ENCODE measurements around the gene ARHGAP12.

The ARHGAP12 gene

DNA sequence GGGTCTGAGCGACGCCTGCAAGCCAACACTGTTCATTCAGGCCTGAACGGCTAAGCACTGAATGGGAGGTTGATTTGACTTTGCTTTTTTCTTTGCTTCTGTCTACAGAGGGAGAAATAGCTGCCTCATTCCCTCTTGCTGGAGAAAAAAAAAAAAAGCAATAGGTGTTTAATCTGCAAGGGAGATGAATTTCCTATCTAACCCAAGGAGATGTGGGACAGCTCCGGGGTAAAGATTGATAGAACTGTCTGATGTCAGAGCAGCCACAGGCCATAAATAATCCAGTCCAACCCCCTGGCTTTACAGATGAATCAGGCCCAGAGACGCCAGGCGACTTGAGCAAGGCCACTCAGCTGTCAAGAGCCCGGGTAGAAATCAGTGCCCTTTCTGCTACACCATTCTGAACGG lies 168.0 kb downstream of the ARHGAP12 start:
- TF ChIP-seq EZH2 (IDR thresholded peaks at IDR 0.05; ENCODE audit: borderline replicate concordance, low read depth, low read length, severe bottlenecking) = no peak
- H3K4me2 ChIP-seq (ENCODE audit: insufficient read depth, low read length) = peak overlapping the region; percentile 78
- peaks cover 16% of the 10 kb centered on the region for H3K4me1 ChIP-seq (ENCODE audit: insufficient read depth, low read length)
- H2AFZ ChIP-seq (ENCODE audit: low read depth, low read length) = peak overlapping the region; percentile 86
- H3K79me2 ChIP-seq (ENCODE audit: insufficient read depth, low read length) = no peaks in the 10 kb centered on the region
- H3K9me3 ChIP-seq (ENCODE audit: insufficient read depth, low read length, severe bottlenecking) = no peaks in the 10 kb centered on the region
- no peaks in the 10 kb centered on the region for H3K27me3 ChIP-seq (ENCODE audit: insufficient read depth, low read length, poor library complexity)
- H4K20me1 ChIP-seq (ENCODE audit: insufficient read depth, low read length) = no peaks in the 10 kb centered on the region
- H3K9ac ChIP-seq (ENCODE audit: low read depth, low read length) = peak overlapping the region; percentile 54
- peak overlapping the region; percentile 4 to 57; a peak in 3 of 4 replicates for H3K4me3 ChIP-seq (ENCODE audit: low read depth in 1 of 2, low read length in 2 of 2)
- ATAC-seq (ENCODE audit: insufficient read depth, low read depth) = no peak
- H3K36me3 ChIP-seq (ENCODE audit: insufficient read depth, low read length) = no peaks in the 10 kb centered on the region
- DNase-seq = no peak
- peak overlapping the region; percentile 78 for H3K27ac ChIP-seq (ENCODE audit: low read length)

DNA sequence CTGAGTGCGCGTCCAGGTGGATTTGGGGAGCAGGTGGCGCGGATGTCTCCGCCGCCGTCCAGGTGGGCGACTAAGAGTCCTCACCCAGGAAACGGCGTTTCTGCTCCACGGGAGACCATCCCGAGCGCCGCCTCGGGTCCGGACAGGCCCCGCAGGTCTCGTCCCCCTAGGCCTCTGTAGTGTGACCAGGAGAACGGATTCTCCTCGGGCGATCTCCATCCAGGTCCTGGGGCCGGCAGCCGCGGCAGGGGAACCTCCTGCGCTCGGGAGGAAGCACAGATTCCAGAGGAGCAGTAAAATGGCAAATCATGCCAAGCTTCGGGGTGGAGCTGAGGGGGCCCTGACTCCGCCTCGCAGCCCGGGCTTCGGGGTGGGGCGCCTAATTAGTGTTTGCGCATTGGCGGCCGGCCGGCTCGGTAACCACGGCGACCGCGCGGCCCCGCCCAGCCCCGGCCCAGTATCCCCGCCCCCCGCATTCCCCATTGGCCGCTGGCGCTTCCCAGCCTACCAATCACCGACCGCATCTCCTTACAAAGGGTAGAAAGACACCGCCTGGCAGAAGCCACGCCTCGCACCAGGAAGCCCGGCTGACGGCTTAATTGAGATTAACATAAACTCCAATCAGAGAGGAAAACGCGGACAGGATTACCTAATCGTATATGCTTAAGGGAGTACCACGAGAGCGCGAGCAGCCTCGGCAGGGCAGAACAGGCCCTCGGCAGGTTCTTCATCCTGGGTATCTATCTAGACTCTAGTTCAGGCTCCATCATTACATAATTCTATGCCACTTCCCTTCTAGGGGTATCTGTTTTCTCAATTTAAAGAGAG lies 168.6 kb downstream of the ARHGAP12 start:
- TF ChIP-seq, protein P1, sequence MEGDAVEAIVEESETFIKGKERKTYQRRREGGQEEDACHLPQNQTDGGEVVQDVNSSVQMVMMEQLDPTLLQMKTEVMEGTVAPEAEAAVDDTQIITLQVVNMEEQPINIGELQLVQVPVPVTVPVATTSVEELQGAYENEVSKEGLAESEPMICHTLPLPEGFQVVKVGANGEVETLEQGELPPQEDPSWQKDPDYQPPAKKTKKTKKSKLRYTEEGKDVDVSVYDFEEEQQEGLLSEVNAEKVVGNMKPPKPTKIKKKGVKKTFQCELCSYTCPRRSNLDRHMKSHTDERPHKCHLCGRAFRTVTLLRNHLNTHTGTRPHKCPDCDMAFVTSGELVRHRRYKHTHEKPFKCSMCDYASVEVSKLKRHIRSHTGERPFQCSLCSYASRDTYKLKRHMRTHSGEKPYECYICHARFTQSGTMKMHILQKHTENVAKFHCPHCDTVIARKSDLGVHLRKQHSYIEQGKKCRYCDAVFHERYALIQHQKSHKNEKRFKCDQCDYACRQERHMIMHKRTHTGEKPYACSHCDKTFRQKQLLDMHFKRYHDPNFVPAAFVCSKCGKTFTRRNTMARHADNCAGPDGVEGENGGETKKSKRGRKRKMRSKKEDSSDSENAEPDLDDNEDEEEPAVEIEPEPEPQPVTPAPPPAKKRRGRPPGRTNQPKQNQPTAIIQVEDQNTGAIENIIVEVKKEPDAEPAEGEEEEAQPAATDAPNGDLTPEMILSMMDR (IDR thresholded peaks at IDR 0.05; ENCODE audit: borderline replicate concordance, extremely low read depth, low read length, poor library complexity, severe bottlenecking) = no peak
- no peak for TF ChIP-seq EZH2 (IDR thresholded peaks at IDR 0.05; ENCODE audit: borderline replicate concordance, low read depth, low read length, severe bottlenecking)
- peak overlapping the region; percentile 86 for H2AFZ ChIP-seq (ENCODE audit: low read depth, low read length)
- peak overlapping the region; percentile 62 for H3K9ac ChIP-seq (ENCODE audit: low read depth, low read length)
- peaks cover 16% of the 10 kb centered on the region for H3K4me1 ChIP-seq (ENCODE audit: insufficient read depth, low read length)
- peak overlapping the region; percentile 78 for H3K27ac ChIP-seq (ENCODE audit: low read length)
- peak overlapping the region; percentile 27 to 77; a peak in 3 of 4 replicates for H3K4me3 ChIP-seq (ENCODE audit: low read depth in 1 of 2, low read length in 2 of 2)
- H3K9me3 ChIP-seq (ENCODE audit: insufficient read depth, low read length, severe bottlenecking) = no peaks in the 10 kb centered on the region
- H3K27me3 ChIP-seq (ENCODE audit: insufficient read depth, low read length, poor library complexity) = no peaks in the 10 kb centered on the region
- peak overlapping the region; percentile 78 for H3K4me2 ChIP-seq (ENCODE audit: insufficient read depth, low read length)
- H3K36me3 ChIP-seq (ENCODE audit: insufficient read depth, low read length) = no peaks in the 10 kb centered on the region
- H4K20me1 ChIP-seq (ENCODE audit: insufficient read depth, low read length) = no peaks in the 10 kb centered on the region
- DNase-seq (peak; percentile 96), ATAC-seq (ENCODE audit: insufficient read depth, low read depth) (peak; percentile 93)
- H3K79me2 ChIP-seq (ENCODE audit: insufficient read depth, low read length) = no peaks in the 10 kb centered on the region

DNA sequence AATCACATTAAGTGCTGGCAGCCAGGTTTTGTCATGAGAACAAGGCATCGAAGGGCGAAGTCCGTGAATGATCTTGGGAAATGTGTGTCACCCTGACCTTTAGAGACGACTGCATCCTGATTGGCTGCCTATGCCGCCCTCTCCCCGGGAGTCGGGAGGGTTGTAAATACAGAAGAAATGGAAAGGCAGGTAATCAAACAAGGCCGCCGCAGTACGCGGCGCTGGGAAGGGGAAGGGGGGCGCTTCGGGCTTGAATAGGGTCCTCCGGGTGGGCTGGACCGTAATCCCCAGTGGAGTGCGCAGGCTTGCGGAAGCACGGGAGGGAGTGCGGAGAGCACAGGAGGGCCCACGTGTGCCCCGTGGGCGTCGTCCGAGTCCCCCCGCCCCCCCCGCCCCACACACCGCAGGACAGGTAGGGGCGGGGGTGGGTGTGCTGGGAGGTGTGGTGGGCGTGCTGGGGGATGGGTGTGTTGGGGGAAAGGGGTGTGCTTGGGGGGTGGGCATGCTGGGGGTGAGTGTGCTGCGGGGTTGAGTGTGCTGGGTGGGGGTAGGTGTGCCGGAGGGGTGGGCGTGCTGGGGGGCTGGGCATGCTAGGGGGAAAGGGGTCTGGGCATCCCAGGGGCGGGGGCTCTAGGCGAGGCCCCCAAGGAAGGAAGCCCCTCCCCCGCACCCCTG lies 169.4 kb downstream of the ARHGAP12 start:
- Histone ChIP-seq H3K79me2 (ENCODE audit: insufficient read depth, low read length) (no peaks in the 10 kb centered on the region), H3K36me3 (ENCODE audit: insufficient read depth, low read length) (no peaks in the 10 kb centered on the region), H3K4me2 (ENCODE audit: insufficient read depth, low read length) (peak overlapping the region; percentile 64), H3K27ac (ENCODE audit: low read length) (peak overlapping the region; percentile 68), H3K27me3 (ENCODE audit: insufficient read depth, low read length, poor library complexity) (no peaks in the 10 kb centered on the region), H3K9ac (ENCODE audit: low read depth, low read length) (peak overlapping the region; percentile 62), H3K4me1 (ENCODE audit: insufficient read depth, low read length) (peaks cover 16% of the 10 kb centered on the region), H3K4me3 (ENCODE audit: low read depth in 1 of 2, low read length in 2 of 2) (peak overlapping the region; percentile 27 to 77; a peak in 3 of 4 replicates), H3K9me3 (ENCODE audit: insufficient read depth, low read length, severe bottlenecking) (no peaks in the 10 kb centered on the region), H4K20me1 (ENCODE audit: insufficient read depth, low read length) (no peaks in the 10 kb centered on the region), H2AFZ (ENCODE audit: low read depth, low read length) (peak overlapping the region; percentile 82)
- TF ChIP-seq, protein P1 (IDR thresholded peaks at IDR 0.05; ENCODE audit: borderline replicate concordance, extremely low read depth, low read length, poor library complexity, severe bottlenecking) = no peak
- no peak for TF ChIP-seq EZH2 (IDR thresholded peaks at IDR 0.05; ENCODE audit: borderline replicate concordance, low read depth, low read length, severe bottlenecking)
- ATAC-seq (ENCODE audit: insufficient read depth, low read depth) = no peak
- DNase-seq = no peak

DNA sequence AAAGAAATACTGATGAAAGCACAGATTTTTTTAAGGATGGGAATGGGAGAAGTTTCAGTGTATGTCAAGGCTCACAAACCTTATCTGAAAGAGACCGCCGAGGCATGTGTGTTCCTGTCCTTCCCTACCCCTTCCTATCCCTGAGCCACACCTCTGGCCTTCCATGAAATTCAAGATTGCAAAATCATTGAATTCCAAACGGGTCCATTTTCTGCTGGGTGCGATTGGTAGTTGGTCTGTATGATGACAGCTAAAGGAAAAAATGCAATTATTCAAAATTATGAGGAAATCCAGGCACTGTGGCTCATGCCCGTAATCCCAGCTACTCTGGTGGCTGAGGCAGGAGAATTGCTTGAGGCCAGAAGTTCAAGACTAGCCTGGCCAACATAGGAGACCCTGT lies 170.1 kb downstream of the ARHGAP12 start:
- ATAC-seq (ENCODE audit: insufficient read depth, low read depth) (no peak), DNase-seq (no peak)
- H3K4me2 ChIP-seq (ENCODE audit: insufficient read depth, low read length) = no peak overlapping the region
- H3K4me3 ChIP-seq (ENCODE audit: low read depth in 1 of 2, low read length in 2 of 2) = no peak overlapping the region
- no peak overlapping the region for H3K27ac ChIP-seq (ENCODE audit: low read length)
- H3K79me2 ChIP-seq (ENCODE audit: insufficient read depth, low read length) = no peaks in the 10 kb centered on the region
- no peaks in the 10 kb centered on the region for H3K9me3 ChIP-seq (ENCODE audit: insufficient read depth, low read length, severe bottlenecking)
- no peaks in the 10 kb centered on the region for H3K27me3 ChIP-seq (ENCODE audit: insufficient read depth, low read length, poor library complexity)
- no peaks in the 10 kb centered on the region for H3K36me3 ChIP-seq (ENCODE audit: insufficient read depth, low read length)
- peaks cover 16% of the 10 kb centered on the region for H3K4me1 ChIP-seq (ENCODE audit: insufficient read depth, low read length)
- no peak overlapping the region for H2AFZ ChIP-seq (ENCODE audit: low read depth, low read length)
- no peaks in the 10 kb centered on the region for H4K20me1 ChIP-seq (ENCODE audit: insufficient read depth, low read length)
- TF ChIP-seq, protein P1 (IDR thresholded peaks at IDR 0.05; ENCODE audit: borderline replicate concordance, extremely low read depth, low read length, poor library complexity, severe bottlenecking) = no peak
- no peak for TF ChIP-seq EZH2 (IDR thresholded peaks at IDR 0.05; ENCODE audit: borderline replicate concordance, low read depth, low read length, severe bottlenecking)
- no peak overlapping the region for H3K9ac ChIP-seq (ENCODE audit: low read depth, low read length)

All from DND-41 (cell line).